SU-DHL-6 (cell line): ENCODE measurements around the gene CCDC116.

Experiments used
- H2AFZ ChIP-seq: fragments of 200-600 bp; sonication (generic); 2 replicates; pipeline ENCODE4 v1.6.1; 2014; ENCODE audit warnings: low read depth, mild to moderate bottlenecking, moderate library complexity, mixed read lengths, antibody characterized with exemption, low read length; ENCODE audit not compliant: severe bottlenecking
- H3F3A ChIP-seq: fragments of 200-600 bp; shearing (Covaris generic); 2 replicates; pipeline ENCODE4 v1.6.0; 2016; ENCODE audit warnings: antibody characterized with exemption, mild to moderate bottlenecking; ENCODE audit not compliant: insufficient read depth
- H3K27ac ChIP-seq: fragments of 200-600 bp; sonication (generic); 2 replicates; pipeline ENCODE4 v1.5.1; 2016; ENCODE audit warnings: low read depth, mild to moderate bottlenecking, low read length, moderate library complexity, mixed read lengths
- H3K27me3 ChIP-seq: fragments of 200-600 bp; sonication (generic), shearing (Covaris generic); 2 replicates; pipeline ENCODE4 v1.6.0; 2014; ENCODE audit warnings: mild to moderate bottlenecking, low read length
- H3K36me3 ChIP-seq: fragments of 200-600 bp; sonication (generic); 2 replicates; pipeline ENCODE4 v1.6.1; 2014; ENCODE audit warnings: mild to moderate bottlenecking, low read length, mixed read lengths
- H3K4me2 ChIP-seq: fragments of 300-600, 200-600 bp; shearing (Covaris generic), sonication (generic); 2 replicates; pipeline ENCODE4 v1.6.0; 2014; ENCODE audit warnings: low read length, low read depth, mild to moderate bottlenecking; ENCODE audit not compliant: poor library complexity, severe bottlenecking
- H3K4me3 ChIP-seq: fragments of 200-600 bp; sonication (generic); 2 replicates; pipeline ENCODE4 v1.5.1; 2014; ENCODE audit warnings: antibody characterized with exemption, low read length, mild to moderate bottlenecking, mixed read lengths; ENCODE audit not compliant: insufficient read depth, poor library complexity, severe bottlenecking
- H3K79me2 ChIP-seq: fragments of 200-600 bp; sonication (generic); 2 replicates; pipeline ENCODE4 v1.6.1; 2014; ENCODE audit warnings: mild to moderate bottlenecking, low read length, moderate library complexity; ENCODE audit not compliant: insufficient read depth
- H3K9ac ChIP-seq: fragments of 200-600 bp; sonication (generic); 2 replicates; pipeline ENCODE4 v1.7.0; 2014; ENCODE audit warnings: mild to moderate bottlenecking, low read length
- H3K9me2 ChIP-seq: fragments of 200-600 bp; sonication (generic); replicated peaks from 2 replicates; pipeline ENCODE4 v1.6.1; 2014; ENCODE audit warnings: low read length; ENCODE audit not compliant: insufficient read depth
- H3K9me3 ChIP-seq: fragments of 200-600 bp; sonication (generic); 2 replicates; pipeline ENCODE4 v1.6.1; 2014; ENCODE audit warnings: low read length, mixed read lengths; ENCODE audit not compliant: insufficient read depth
- H4K20me1 ChIP-seq: fragments of 200-600 bp; sonication (generic); 2 replicates; pipeline ENCODE4 v1.6.1; 2014; ENCODE audit warnings: low read depth, mild to moderate bottlenecking, antibody characterized with exemption, low read length, moderate library complexity, mixed read lengths
- CTCF ChIP-seq: fragments of 200-600 bp; sonication (generic); IDR thresholded peaks from one replicate; pipeline ENCODE4 v1.5.1; 2017; ENCODE audit warnings: antibody characterized with exemption, mild to moderate bottlenecking, low read length, moderate library complexity; ENCODE audit not compliant: insufficient read depth, poor library complexity, severe bottlenecking
- EZH2phosphoT487 ChIP-seq: fragments of 200-600 bp; sonication (generic), shearing (Covaris generic); conservative IDR thresholded peaks from 2 replicates; pipeline ENCODE4 v1.6.1; 2018; ENCODE audit warnings: mild to moderate bottlenecking, antibody characterized with exemption, low read length, moderate library complexity, mixed read lengths

CCDC116 gene

GRCh38 chr22:21587803-21588611 lies 44.6 kb upstream of the CCDC116 start:
- Histone ChIP-seq H4K20me1 (no peaks in the 10 kb centered on the region), H3K27me3 (no peaks in the 10 kb centered on the region), H3K4me2 (peak overlapping the region; percentile 26), H3K9me3 (no peaks in the 10 kb centered on the region), H3K4me3 (no peak overlapping the region), H3F3A (peaks cover 10% of the 10 kb centered on the region; the same call in 1 of the 2 replicates), H3K9me2 (no peaks in the 10 kb centered on the region), H3K36me3 (no peaks in the 10 kb centered on the region), H3K79me2 (peaks cover 77% of the 10 kb centered on the region), H3K9ac (no peak overlapping the region), H3K27ac (peak overlapping the region; percentile 74), H2AFZ (no peak overlapping the region)
- TF ChIP-seq CTCF (no peak), EZH2phosphoT487 (no peak)

GRCh38 chr22:21589396-21589795 lies 43.2 kb upstream of the CCDC116 start:
- Histone ChIP-seq H4K20me1 (no peaks in the 10 kb centered on the region), H3K36me3 (no peaks in the 10 kb centered on the region), H3K9ac (no peak overlapping the region), H3K9me3 (no peaks in the 10 kb centered on the region), H3K4me3 (no peak overlapping the region), H3K27ac (no peak overlapping the region), H3K79me2 (peaks cover 80% of the 10 kb centered on the region), H3F3A (peaks cover 10% of the 10 kb centered on the region; the same call in 1 of the 2 replicates), H3K4me2 (no peak overlapping the region), H3K9me2 (no peaks in the 10 kb centered on the region), H2AFZ (no peak overlapping the region), H3K27me3 (no peaks in the 10 kb centered on the region)
- TF ChIP-seq CTCF (no peak), EZH2phosphoT487 (no peak)

GRCh38 chr22:21590809-21591641 lies 41.5 kb upstream of the CCDC116 start:
- no peak overlapping the region for H3K27ac ChIP-seq
- no peaks in the 10 kb centered on the region for H3K9me2 ChIP-seq
- H3K4me3 ChIP-seq, result no peak overlapping the region
- no peaks in the 10 kb centered on the region for H3K27me3 ChIP-seq
- H3K9me3 ChIP-seq, result no peaks in the 10 kb centered on the region
- H3K9ac ChIP-seq, result no peak overlapping the region
- H3K4me2 ChIP-seq, result no peak overlapping the region
- TF ChIP-seq EZH2phosphoT487 (no peak), CTCF (no peak)
- H2AFZ ChIP-seq, result no peak overlapping the region
- peaks cover 81% of the 10 kb centered on the region for H3K79me2 ChIP-seq
- H3F3A ChIP-seq, result peaks cover 10% of the 10 kb centered on the region; the same call in 1 of the 2 replicates
- H4K20me1 ChIP-seq, result no peaks in the 10 kb centered on the region
- no peaks in the 10 kb centered on the region for H3K36me3 ChIP-seq
